Heart right ventricle (tissue), 16 donors: ENCODE results near the gene IGSF21. TPM values are rescaled to one million over a fixed set of nuclear protein-coding genes. Genes with fewer than 3 reads are reported as not detected.

Source experiments
- ATAC-seq, 8 donors: fragments of 200-7000 bp; cut with Tn5 transposase; one replicate each; pipeline ENCODE4 v1.9.1; 2020; ENCODE audit warnings: mild to moderate bottlenecking in 8 of 8, moderate library complexity in 8 of 8, moderate number of reproducible peaks in 1 of 8
- DNase-seq, 2 donors: peaks; one replicate each; pipeline ENCODE4 v3.0.0-alpha.2; 2020
- H3K27ac ChIP-seq, 10 donors: fragments of 200-600 bp; sonication (generic) in 2 of 10; one replicate each; pipeline versions ENCODE4 v1.5.0 to v1.8.0; 2020 to 2022; ENCODE audit warnings: mild to moderate bottlenecking in 3 of 10
- H3K27me3 ChIP-seq, 7 donors: fragments of 200-600 bp; one replicate each; pipeline ENCODE4 v1.8.0; 2021 to 2022; ENCODE audit warnings: mild to moderate bottlenecking in 2 of 7
- H3K36me3 ChIP-seq, 9 donors: fragments of 200-600 bp; sonication (generic) in 1 of 9; one replicate each; pipeline versions ENCODE4 v1.5.0 to v1.8.0; 2020 to 2022; ENCODE audit warnings: mild to moderate bottlenecking in 2 of 9
- H3K4me1 ChIP-seq, 9 donors: fragments of 200-600 bp; sonication (generic) in 1 of 9; one replicate each; pipeline versions ENCODE4 v1.5.0 to v1.8.0; 2020 to 2022; ENCODE audit warnings: mild to moderate bottlenecking in 4 of 9
- H3K4me3 ChIP-seq, 10 donors: fragments of 200-600 bp; sonication (generic) in 2 of 10; one replicate each; pipeline versions ENCODE4 v1.5.0 to v1.8.0; 2020 to 2022; ENCODE audit warnings: mild to moderate bottlenecking in 7 of 10, moderate library complexity in 2 of 10
- H3K9me3 ChIP-seq, 11 donors: fragments of 200-600 bp in 10 of 11; sonication (generic) in 2 of 11; one replicate each; pipeline versions ENCODE4 v1.5.0 to v1.8.0; 2013 to 2022; ENCODE audit warnings: mild to moderate bottlenecking in 2 of 11, control low read depth in 1 of 11, moderate library complexity in 1 of 11
- WGBS, 2 donors: extraction: QIAGEN DNeasy Blood & Tissue Kit; methylation state at CpG; one replicate each; pipeline ENCODE4 v1.1.7; 2013; ENCODE audit warnings: inconsistent platforms in 1 of 2; 5-methylcytosine and 5-hydroxymethylcytosine counted together
- intact Hi-C, 10 donors: fragments of 100-400 bp; cut with DNase I; formaldehyde crosslinking; loops; one replicate each; pipeline versions ENCODE4 v1.11.1 to v1.14.2; 2022
- long read RNA-seq, 3 donors: library from polyadenylated mRNA; unstranded; transcript quantifications; one replicate each; pipeline ENCODE4 v2.0.0, GENCODE V29; 2020 to 2021
- polyA plus RNA-seq, 2 donors: library from polyadenylated mRNA; stranded (reverse); fragments of 200-250 nt; gene quantifications; one replicate each; pipeline ENCODE4 v1.2.3, GENCODE V29; 2013
- total RNA-seq, 10 donors: library from RNA; stranded (reverse); fragmentation: NEBNext Ultra II Directional in 3 of 10; extraction: Animal tissue kit (Norgen Biotek cat#: 25700) in 3 of 10; gene quantifications; one replicate each; pipeline versions ENCODE4 v1.2.1 to v1.2.4, GENCODE V29; 2021 to 2023
- TF ChIP-seq, protein P1 (sequence below), 9 donors: fragments of 200-600 bp; sonication (generic) in 2 of 9; IDR thresholded peaks; one replicate each; pipeline versions ENCODE4 v1.5.0 to v1.8.0; 2021 to 2022; ENCODE audit warnings: antibody characterized with exemption in 9 of 9, mild to moderate bottlenecking in 5 of 9, moderate library complexity in 1 of 9
- donor health status: Arrhythmogenic right ventricular cardiomyopathy.
- donor health status: ischemic (EF 13 %, LVEDD 7.1; RV severe dilation, severe dysfunction).
- donor health status: healthy with polysubstance abuse.
- donor health status: DM: no; HTN: yes; CAD: no.
- donor health status: DM: no; HTN: no; CAD: no.
- donor health status: ischemic (EF 25% LVEDD 6.9; RV normal size, moderate dysfunction).
- donor health status: ischemic (EF 25% LVEDD 5.7; RV mildly dilated, moderate dysfunction).
- donor health status: healthy.
- donor health status: DM: yes; HTN: yes; CAD: no.
- donor health status: Ischemic cardiomyopathy.
- donor health status: ischemic (EF 35%, LVEDD 5.7; RV mildly dilated, moderate dysfunction).
- donor health status: nonischemic (EF 11% LVEDD 7.7; RV severe dilation, severe dysfunction).
- donor health status: DM: yes; HTN: yes; CAD: no.
- donor health status: PGD.
- donor health status: ischemic (EF 29% LVEDD 5.4; RV normal size, mild dysfunction).
- donor health status: nonischemic (EF 23%, LVEDD 6.1; RV moderate dilation, normal function).

The IGSF21 gene
- 1 to 10 TPM in 1 of 10 donors, under 1 TPM in 8, not detected in 1; 0.13 to 1.6 (median 0.38) TPM for total RNA-seq
- 1 to 10 TPM in 1 of 2 donors, under 1 TPM in 1; 0.51 to 1.6 TPM for polyA plus RNA-seq
- long read RNA-seq, donor 1 = 0 reads
- long read RNA-seq, donor 2, partial matches to known transcripts = 1 of 5 reads
- long read RNA-seq, donor 2, other reads (novel, unspliced or antisense) = 0 of 5 reads
- long read RNA-seq, donor 3 = 0 reads

DNA sequence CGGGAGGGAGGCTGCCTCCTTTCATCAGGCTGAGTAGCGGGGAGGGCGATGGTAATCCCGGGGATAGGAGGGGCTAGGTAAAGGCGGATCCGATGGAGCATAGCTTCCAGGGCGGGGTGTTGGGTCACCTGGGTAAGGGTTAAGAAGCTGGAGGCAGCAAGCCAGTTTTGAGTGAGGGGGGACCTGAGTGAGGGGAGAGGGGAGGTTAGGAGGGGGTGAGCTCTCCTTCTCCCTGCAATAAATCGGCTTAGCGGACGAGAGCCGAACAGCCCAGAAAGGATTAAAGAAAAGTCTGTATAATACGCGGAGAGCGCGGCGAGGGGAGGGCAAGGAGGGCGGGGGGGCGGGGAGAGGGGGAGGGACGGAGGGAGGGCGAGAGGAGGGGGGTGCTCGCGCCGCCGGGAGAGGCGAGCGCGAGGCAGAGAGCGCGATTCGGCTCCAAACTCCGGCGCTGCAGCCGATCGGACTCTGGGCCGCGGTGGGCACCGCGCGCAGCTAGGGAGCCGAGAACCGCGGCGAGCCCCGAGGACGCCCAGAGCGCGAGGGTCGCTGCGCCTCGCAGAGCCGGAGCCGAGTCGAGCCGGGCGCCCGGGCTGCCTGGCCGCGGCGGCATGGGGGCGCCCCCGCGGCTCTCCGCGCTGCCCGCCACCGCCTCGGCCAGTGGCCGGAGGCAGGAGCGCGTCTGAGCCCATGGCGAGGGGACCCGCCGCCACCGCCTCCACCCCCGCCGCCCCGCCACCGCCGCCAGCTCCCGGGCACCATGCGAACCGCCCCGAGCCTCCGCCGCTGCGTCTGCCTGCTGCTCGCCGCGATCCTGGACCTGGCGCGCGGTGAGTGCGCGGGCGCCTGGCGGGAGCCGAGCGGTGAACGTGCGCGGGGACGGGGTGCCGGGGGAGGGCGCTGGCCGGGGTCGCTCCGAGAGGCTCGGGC is at the start of gene IGSF21:
IGSF21 (plus strand) TSS at position 430 of the 930 bp plus-strand sequence; CDS start at position 761, 331 bp downstream.
- no peaks in the 10 kb centered on the region for H3K36me3 ChIP-seq
- peaks cover 30 to 95% (median 85%) of the 10 kb centered on the region in 7 donors for H3K27me3 ChIP-seq
- ATAC-seq (no peak), DNase-seq (no peak)
- TF ChIP-seq, protein P1, sequence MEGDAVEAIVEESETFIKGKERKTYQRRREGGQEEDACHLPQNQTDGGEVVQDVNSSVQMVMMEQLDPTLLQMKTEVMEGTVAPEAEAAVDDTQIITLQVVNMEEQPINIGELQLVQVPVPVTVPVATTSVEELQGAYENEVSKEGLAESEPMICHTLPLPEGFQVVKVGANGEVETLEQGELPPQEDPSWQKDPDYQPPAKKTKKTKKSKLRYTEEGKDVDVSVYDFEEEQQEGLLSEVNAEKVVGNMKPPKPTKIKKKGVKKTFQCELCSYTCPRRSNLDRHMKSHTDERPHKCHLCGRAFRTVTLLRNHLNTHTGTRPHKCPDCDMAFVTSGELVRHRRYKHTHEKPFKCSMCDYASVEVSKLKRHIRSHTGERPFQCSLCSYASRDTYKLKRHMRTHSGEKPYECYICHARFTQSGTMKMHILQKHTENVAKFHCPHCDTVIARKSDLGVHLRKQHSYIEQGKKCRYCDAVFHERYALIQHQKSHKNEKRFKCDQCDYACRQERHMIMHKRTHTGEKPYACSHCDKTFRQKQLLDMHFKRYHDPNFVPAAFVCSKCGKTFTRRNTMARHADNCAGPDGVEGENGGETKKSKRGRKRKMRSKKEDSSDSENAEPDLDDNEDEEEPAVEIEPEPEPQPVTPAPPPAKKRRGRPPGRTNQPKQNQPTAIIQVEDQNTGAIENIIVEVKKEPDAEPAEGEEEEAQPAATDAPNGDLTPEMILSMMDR (IDR thresholded peaks at IDR 0.05) = no peak
- no peak within 1 kb of the TSS for H3K27ac ChIP-seq
- WGBS, 2 donors = 1% methylated on average over 82 to 107 of the region's 108 CpGs
- intact Hi-C loops = loop anchor here in 3 of 10 donors (10.0 kb wide), 2 partner anchors 183 to 443 kb away; no protein-coding TSS in a partner anchor
- peak within 1 kb of the TSS in 6 of 10 donors; percentile 13 to 32 (median 24) for H3K4me3 ChIP-seq
- H3K9me3 ChIP-seq = no peaks in the 10 kb centered on the region
- H3K4me1 ChIP-seq = peaks cover 0 to 29% (median 16%) of the 10 kb centered on the region in 9 donors

DNA sequence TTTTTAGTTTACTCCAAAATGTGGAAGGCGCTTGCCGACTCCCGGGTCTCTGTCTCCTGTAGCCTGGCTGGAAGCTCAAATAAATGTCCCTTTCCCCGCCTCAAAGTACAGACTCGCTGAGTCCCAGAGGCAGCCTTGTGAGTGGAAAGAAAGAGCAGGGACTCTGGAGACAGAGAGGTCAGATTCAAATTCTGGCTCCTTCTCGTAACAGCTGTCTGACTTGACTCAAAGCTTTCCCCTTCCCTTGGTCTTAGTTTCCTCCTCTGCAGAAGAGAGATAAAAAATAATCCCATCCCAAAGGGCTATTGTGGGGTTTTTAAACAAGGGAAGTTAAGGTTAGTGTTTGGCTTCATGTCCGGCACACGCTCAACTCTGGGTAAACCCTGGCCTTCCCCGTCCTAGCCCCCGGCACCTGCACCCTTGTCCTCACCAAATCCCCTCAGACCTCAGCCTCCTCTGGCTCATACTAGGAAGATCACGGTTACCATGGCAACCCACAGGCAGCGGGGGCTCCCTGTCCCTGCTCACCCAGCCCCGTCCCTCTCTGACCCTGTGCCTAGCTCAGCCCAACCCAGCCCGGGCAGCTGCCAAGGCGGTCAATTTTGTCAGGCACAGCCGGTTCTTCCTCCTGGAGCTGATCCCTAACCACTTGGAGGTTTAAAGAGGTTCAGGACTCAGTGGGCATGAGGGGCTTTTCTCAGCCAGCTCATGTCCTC is 49.2 kb upstream of the IGSF21 start:
- H3K4me3 ChIP-seq = no peak overlapping the region
- no peaks in the 10 kb centered on the region for H3K4me1 ChIP-seq
- ATAC-seq (peak in 1 of 8 donors; percentile 39), DNase-seq (no peak)
- peaks cover 0 to 75% (median 42%) of the 10 kb centered on the region in 7 donors for H3K27me3 ChIP-seq
- no peaks in the 10 kb centered on the region for H3K36me3 ChIP-seq
- H3K9me3 ChIP-seq = peaks cover 0 to 5% (median 0%) of the 10 kb centered on the region in 11 donors
- H3K27ac ChIP-seq = no peak overlapping the region
- intact Hi-C loops = no loop called here
- WGBS, 2 donors = 64% methylated on average over 16 of the region's 16 CpGs
- TF ChIP-seq, protein P1 (IDR thresholded peaks at IDR 0.05) = no peak

DNA sequence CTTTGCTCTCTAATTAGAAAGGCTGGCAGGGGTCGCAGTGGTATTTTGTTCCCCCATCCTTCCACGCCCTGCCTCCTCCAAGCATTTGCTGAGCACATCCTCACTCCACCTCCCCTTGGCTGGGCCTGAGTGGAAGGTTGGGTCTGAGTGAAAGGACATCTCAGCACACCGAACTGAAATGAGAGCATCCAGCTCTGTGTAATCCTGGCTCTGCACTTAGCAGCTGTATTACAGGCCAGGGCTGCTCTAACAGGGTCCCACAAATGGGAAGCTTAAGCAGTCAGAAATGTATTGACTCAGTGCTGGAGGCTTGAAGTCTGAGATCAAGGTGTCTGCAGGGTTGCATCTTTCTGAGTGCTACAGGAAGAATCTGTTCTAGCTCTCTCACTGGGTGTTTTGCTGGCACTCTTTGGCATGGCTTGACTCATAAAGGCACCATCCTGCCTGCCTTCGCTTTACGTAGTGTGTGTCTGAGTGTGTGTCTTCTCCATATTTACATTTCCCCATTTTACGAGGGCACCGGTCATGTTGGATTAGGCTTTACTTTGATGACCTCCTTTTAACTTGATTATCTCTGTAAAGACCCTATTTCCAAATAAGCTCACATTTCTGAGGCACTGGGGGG is 48.5 kb upstream of the IGSF21 start:
- ATAC-seq = no peak
- TF ChIP-seq, protein P1 (IDR thresholded peaks at IDR 0.05) = no peak
- no peak for DNase-seq
- Histone ChIP-seq H3K36me3 (no peaks in the 10 kb centered on the region), H3K4me1 (no peaks in the 10 kb centered on the region), H3K9me3 (peaks cover 0 to 5% (median 0%) of the 10 kb centered on the region in 11 donors), H3K27me3 (peaks cover 0 to 75% (median 42%) of the 10 kb centered on the region in 7 donors), H3K4me3 (no peak overlapping the region), H3K27ac (no peak overlapping the region)
- 75 to 76% methylated on average over 7 of the region's 7 CpGs for WGBS, 2 donors
- intact Hi-C loops = no loop called here
